C4-2B (cell line): ENCODE measurements around the gene TIAM2.
"Not testable (repeated sequence)": the region's sequence is repeated elsewhere in the genome, so short reads cannot be mapped to it uniquely, and the experiment has no call there.

Experiments used
- CTCF ChIP-seq: fragments of 450-650 bp; conservative IDR thresholded peaks from 2 replicates; pipeline ENCODE4 v1.5.1; 2017; ENCODE audit warnings: mild to moderate bottlenecking
- ZFX ChIP-seq: fragments of 450-650 bp; IDR thresholded peaks from 2 replicates; pipeline ENCODE4 v1.6.1; 2017

- not testable (repeated sequence) for TF ChIP-seq CTCF, ZFX
These were observed 189.9 kb downstream of the TIAM2 start for GRCh38 chr6:155185041-155185440.
